PC-9 (cell line): Measurements from ENCODE around the gene ANKRD35.

ENCODE experiments used
- EZH2 ChIP-seq: fragments of 200-600 bp; sonication (generic); IDR thresholded peaks from 2 replicates; pipeline ENCODE4 v1.8.0; 2017; ENCODE audit warnings: antibody characterized with exemption, low read depth
- TF ChIP-seq, protein P1 (sequence below): fragments of 200-600 bp; sonication (generic); conservative IDR thresholded peaks from 2 replicates; pipeline ENCODE4 v1.6.1; 2017; ENCODE audit warnings: mixed run types, antibody characterized with exemption, mild to moderate bottlenecking, moderate library complexity

DNA sequence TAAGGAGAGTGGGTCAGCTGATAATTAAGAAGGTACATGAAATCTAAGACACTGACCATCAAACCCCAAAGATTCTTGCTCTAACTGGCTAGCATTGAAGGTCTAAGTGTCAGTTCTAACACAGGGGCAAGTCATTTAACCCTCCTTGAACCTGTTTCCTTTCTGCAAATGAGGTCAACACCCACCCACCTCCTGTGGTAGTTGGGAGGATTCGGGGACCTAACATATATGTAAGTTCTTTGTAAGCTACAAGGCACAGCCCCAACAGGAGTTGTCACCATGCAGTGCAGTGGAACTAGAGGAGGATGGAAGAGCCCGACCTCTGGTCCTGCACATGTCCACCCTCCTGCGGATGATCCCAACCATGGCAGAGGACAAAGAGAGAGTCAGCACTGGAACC, 37.8 kb downstream of the ANKRD35 start:
- TF ChIP-seq, protein P1, sequence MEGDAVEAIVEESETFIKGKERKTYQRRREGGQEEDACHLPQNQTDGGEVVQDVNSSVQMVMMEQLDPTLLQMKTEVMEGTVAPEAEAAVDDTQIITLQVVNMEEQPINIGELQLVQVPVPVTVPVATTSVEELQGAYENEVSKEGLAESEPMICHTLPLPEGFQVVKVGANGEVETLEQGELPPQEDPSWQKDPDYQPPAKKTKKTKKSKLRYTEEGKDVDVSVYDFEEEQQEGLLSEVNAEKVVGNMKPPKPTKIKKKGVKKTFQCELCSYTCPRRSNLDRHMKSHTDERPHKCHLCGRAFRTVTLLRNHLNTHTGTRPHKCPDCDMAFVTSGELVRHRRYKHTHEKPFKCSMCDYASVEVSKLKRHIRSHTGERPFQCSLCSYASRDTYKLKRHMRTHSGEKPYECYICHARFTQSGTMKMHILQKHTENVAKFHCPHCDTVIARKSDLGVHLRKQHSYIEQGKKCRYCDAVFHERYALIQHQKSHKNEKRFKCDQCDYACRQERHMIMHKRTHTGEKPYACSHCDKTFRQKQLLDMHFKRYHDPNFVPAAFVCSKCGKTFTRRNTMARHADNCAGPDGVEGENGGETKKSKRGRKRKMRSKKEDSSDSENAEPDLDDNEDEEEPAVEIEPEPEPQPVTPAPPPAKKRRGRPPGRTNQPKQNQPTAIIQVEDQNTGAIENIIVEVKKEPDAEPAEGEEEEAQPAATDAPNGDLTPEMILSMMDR = no peak
- no peak for TF ChIP-seq EZH2
